Tibial nerve (tissue), 4 donors: Measurements from ENCODE around the gene C22orf15. TPM values are rescaled to one million over a fixed set of nuclear protein-coding genes. Genes with fewer than 3 reads are reported as not detected.

ENCODE experiments used
- DNase-seq, 2 donors: peaks; one replicate each; pipeline ENCODE4 v3.0.0-alpha.2; 2019; ENCODE audit warnings: low spot score in 2 of 2
- H3K27ac ChIP-seq, 4 donors: fragments of 200-600 bp; sonication (generic) in 3 of 4; one replicate each; pipeline ENCODE4 v1.5.1; 2017 to 2019; ENCODE audit warnings: mild to moderate bottlenecking in 1 of 4
- H3K27me3 ChIP-seq, 2 donors: fragments of 200-600 bp; sonication (generic) in 1 of 2; one replicate each; pipeline versions ENCODE4 v1.5.1 to v1.6.0; 2017 to 2019
- H3K36me3 ChIP-seq, 3 donors: fragments of 200-600 bp; sonication (generic); one replicate each; pipeline ENCODE4 v1.5.1; 2018 to 2019
- H3K4me1 ChIP-seq, 4 donors: fragments of 200-600 bp; sonication (generic) in 3 of 4; one replicate each; pipeline ENCODE4 v1.5.1; 2017 to 2019
- H3K4me3 ChIP-seq, 4 donors: fragments of 200-600 bp; sonication (generic) in 3 of 4; one replicate each; pipeline ENCODE4 v1.5.1; 2017 to 2019; ENCODE audit warnings: mild to moderate bottlenecking in 1 of 4, moderate library complexity in 1 of 4
- H3K9me3 ChIP-seq, 4 donors: fragments of 200-600 bp; sonication (generic) in 3 of 4; one replicate each; pipeline ENCODE4 v1.5.1; 2017 to 2019
- EP300 ChIP-seq, 2 donors: sonication (generic); formaldehyde crosslinking; IDR thresholded peaks; one replicate each; pipeline ENCODE4 v1.6.1; 2017; ENCODE audit warnings: antibody characterized with exemption in 2 of 2, mild to moderate bottlenecking in 1 of 2
- POLR2A ChIP-seq, 2 donors: fragments of 450-650 bp; IDR thresholded peaks; one replicate each; pipeline ENCODE4 v1.6.1; 2017; ENCODE audit warnings: antibody characterized with exemption in 2 of 2, mild to moderate bottlenecking in 2 of 2, moderate library complexity in 2 of 2
- WGBS, 2 donors: methylation state at CpG; one replicate each; pipeline ENCODE4 v1.1.5; 2018; 5-methylcytosine and 5-hydroxymethylcytosine counted together
- total RNA-seq, 4 donors: library from RNA; depleted of rRNA; stranded (reverse); fragments of >200 nt; gene quantifications; one replicate each; pipeline ENCODE4 v1.1.0, GENCODE V29; 2016
- TF ChIP-seq, protein P1 (sequence below), 5 experiments: fragments of 200-600 bp in 3 of 5; fragments of 450-650 bp in 2 of 5; sonication (generic) in 3 of 5; IDR thresholded peaks; one replicate each; pipeline ENCODE4 v1.5.1; 2016 to 2019; ENCODE audit warnings: antibody characterized with exemption in 5 of 5, mild to moderate bottlenecking in 3 of 5, moderate library complexity in 2 of 5

The C22orf15 gene
- total RNA-seq, 4 donors from 2014 or later, result 0.44 TPM; not detected in 3

DNA sequence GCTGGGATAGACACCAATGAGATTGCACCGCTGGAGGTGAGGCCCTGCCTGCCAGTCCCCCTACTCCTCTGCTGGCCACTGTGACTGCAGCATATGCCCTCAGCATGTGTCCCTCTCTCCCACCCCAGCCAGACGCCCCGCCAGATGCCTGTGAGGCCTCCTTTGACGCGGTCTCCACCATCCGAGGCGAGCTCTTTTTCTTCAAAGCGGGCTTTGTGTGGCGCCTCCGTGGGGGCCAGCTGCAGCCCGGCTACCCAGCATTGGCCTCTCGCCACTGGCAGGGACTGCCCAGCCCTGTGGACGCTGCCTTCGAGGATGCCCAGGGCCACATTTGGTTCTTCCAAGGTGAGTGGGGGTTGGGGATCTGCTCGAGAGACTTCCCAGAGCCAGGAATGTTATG lies 18.3 kb downstream of the C22orf15 start:
- Histone ChIP-seq H3K27ac (peak overlapping the region in 2 of 4 donors; percentile 56 to 63), H3K4me1 (peaks cover 0 to 24% (median 12%) of the 10 kb centered on the region in 4 donors), H3K9me3 (no peaks in the 10 kb centered on the region), H3K36me3 (peaks cover 0 to 5% (median 0%) of the 10 kb centered on the region in 3 donors), H3K27me3 (no peaks in the 10 kb centered on the region), H3K4me3 (no peak overlapping the region)
- WGBS, 2 donors, result 23 to 42% methylated on average over 10 to 15 of the region's 15 CpGs
- DNase-seq, result no peak
- no peak for TF ChIP-seq POLR2A (IDR thresholded peaks at IDR 0.05)
- no peak for TF ChIP-seq EP300 (IDR thresholded peaks at IDR 0.05)
- TF ChIP-seq, protein P1, sequence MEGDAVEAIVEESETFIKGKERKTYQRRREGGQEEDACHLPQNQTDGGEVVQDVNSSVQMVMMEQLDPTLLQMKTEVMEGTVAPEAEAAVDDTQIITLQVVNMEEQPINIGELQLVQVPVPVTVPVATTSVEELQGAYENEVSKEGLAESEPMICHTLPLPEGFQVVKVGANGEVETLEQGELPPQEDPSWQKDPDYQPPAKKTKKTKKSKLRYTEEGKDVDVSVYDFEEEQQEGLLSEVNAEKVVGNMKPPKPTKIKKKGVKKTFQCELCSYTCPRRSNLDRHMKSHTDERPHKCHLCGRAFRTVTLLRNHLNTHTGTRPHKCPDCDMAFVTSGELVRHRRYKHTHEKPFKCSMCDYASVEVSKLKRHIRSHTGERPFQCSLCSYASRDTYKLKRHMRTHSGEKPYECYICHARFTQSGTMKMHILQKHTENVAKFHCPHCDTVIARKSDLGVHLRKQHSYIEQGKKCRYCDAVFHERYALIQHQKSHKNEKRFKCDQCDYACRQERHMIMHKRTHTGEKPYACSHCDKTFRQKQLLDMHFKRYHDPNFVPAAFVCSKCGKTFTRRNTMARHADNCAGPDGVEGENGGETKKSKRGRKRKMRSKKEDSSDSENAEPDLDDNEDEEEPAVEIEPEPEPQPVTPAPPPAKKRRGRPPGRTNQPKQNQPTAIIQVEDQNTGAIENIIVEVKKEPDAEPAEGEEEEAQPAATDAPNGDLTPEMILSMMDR (IDR thresholded peaks at IDR 0.05), result no peak

DNA sequence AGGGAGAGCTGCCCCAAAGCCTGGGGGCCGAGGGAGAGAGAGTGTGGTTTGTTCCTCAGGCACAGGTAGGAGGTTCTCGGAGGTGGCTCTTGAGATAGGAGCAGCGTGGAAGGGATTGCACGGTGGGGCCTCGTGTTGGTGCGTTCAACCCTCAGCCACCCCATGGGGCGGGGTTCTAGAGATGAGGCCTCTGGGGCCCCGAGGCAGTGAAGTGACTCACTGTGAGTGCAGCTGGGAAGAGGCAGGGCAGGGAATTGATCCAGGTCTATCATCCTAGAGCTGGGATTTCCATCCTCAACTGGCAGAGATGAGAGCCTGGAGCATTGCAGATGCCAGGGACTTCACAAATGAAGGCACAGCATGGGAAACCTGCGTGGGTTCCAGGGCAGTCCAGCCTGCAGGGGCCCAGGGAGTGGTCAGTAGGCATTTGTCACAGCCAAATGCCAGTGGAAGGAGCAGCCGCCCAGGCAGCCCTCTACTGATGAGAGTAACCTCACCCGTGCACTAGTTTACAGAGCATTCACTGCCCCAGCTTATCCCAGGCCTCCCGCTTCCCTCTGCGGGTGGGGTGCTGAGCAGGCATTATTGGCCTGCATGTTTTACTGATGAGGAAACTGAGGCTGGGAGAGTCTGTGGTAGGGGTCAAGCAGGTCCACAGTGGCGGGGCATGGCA lies 18.9 kb downstream of the C22orf15 start:
- peak overlapping the region in 2 of 4 donors; percentile 56 to 63 for H3K27ac ChIP-seq
- no peak for DNase-seq
- no peak overlapping the region for H3K4me3 ChIP-seq
- WGBS, 2 donors, result 61 to 64% methylated on average over 11 to 14 of the region's 14 CpGs
- TF ChIP-seq POLR2A (IDR thresholded peaks at IDR 0.05), result no peak
- TF ChIP-seq EP300 (IDR thresholded peaks at IDR 0.05), result no peak
- TF ChIP-seq, protein P1 (IDR thresholded peaks at IDR 0.05), result no peak
- peaks cover 0 to 26% (median 14%) of the 10 kb centered on the region in 4 donors for H3K4me1 ChIP-seq
- no peaks in the 10 kb centered on the region for H3K9me3 ChIP-seq
- H3K36me3 ChIP-seq, result peaks cover 0 to 5% (median 0%) of the 10 kb centered on the region in 3 donors
- H3K27me3 ChIP-seq, result no peaks in the 10 kb centered on the region

DNA sequence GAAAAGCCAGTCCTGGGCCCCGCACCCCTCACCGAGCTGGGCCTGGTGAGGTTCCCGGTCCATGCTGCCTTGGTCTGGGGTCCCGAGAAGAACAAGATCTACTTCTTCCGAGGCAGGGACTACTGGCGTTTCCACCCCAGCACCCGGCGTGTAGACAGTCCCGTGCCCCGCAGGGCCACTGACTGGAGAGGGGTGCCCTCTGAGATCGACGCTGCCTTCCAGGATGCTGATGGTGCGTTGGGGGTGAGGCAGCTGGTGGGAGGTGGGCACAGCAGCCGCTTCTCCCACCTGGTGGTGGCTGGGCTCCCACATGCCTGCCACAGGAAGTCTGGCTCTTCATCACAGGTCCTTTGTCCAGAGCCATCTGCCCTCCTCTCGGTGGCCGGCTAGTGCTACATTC lies 19.5 kb downstream of the C22orf15 start:
- Histone ChIP-seq H3K4me1 (peaks cover 0 to 27% (median 14%) of the 10 kb centered on the region in 4 donors), H3K27me3 (no peaks in the 10 kb centered on the region), H3K9me3 (no peaks in the 10 kb centered on the region), H3K4me3 (no peak overlapping the region), H3K36me3 (peaks cover 0 to 5% (median 0%) of the 10 kb centered on the region in 3 donors), H3K27ac (peak overlapping the region in 1 of 4 donors; percentile 56)
- no peak for TF ChIP-seq EP300 (IDR thresholded peaks at IDR 0.05)
- TF ChIP-seq, protein P1 (IDR thresholded peaks at IDR 0.05), result no peak
- WGBS, 2 donors, result 88 to 94% methylated on average over 12 to 13 of the region's 16 CpGs
- no peak for DNase-seq

DNA sequence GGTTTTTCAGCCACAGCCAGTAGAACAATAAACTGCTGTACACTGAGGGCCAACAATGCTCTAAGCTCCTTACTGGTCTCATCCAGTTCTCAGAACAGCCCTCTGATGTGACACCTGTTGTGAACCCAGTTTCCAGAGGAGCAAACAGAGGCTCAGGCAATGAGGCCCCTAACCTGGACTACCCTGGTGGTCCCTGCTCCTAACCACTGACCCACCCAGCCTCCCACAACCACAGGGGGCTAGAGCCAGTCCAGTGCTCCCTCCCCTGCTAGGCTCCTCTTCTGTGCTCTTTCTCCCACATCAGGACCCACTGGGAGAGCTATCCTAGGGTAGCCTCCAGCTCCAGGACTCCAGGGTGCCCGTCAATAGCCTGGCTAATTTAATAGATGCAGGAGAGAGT lies 19.9 kb downstream of the C22orf15 start:
- 88 to 91% methylated on average over 1 of the region's 1 CpG for WGBS, 2 donors

More for the DNA sequence above, 19.9 kb downstream of the C22orf15 start:
- H3K9me3 ChIP-seq, result no peaks in the 10 kb centered on the region
- no peak overlapping the region for H3K4me3 ChIP-seq
- H3K27ac ChIP-seq, result no peak overlapping the region
- no peaks in the 10 kb centered on the region for H3K27me3 ChIP-seq
- no peak for DNase-seq
- TF ChIP-seq, protein P1 (IDR thresholded peaks at IDR 0.05), result no peak
- TF ChIP-seq POLR2A (IDR thresholded peaks at IDR 0.05), result no peak
- no peak for TF ChIP-seq EP300 (IDR thresholded peaks at IDR 0.05)
- peaks cover 0 to 5% (median 0%) of the 10 kb centered on the region in 3 donors for H3K36me3 ChIP-seq
- H3K4me1 ChIP-seq, result peaks cover 0 to 28% (median 15%) of the 10 kb centered on the region in 4 donors
